Caco-2 (cell line): ENCODE data around the gene SSTR3. TPM values are rescaled to one million over a fixed set of nuclear protein-coding genes. Genes with fewer than 3 reads are reported as not detected.

ENCODE experiments used
- BruUV-seq: library from RNA; stranded (reverse); fragments of 400-500 nt; replicated peaks from 2 replicates; lab custom pipeline; 2021; lab: Mats Ljungman, UMichigan
- CTCF ChIA-PET: fragments of 300-600 bp; sonication (Branson Sonifier 250); formaldehyde crosslinking; loops from one replicate; lab custom pipeline; 2022; ENCODE audit warnings: antibody characterized with exemption; lab: Charles Lee
- POLR2A ChIA-PET: fragments of 300-600 bp; sonication (Branson Sonifier 250); formaldehyde crosslinking; loops from one replicate; lab custom pipeline; 2022; ENCODE audit warnings: antibody characterized with exemption; lab: Charles Lee
- DNase-seq, 2 experiments: peaks; one replicate each; pipeline versions ENCODE4 v3.0.0 to v3.0.0-alpha.2; 2020 to 2022
- H3K27me3 ChIP-seq: replicated peaks from 2 replicates; pipeline ENCODE4 v1.6.0; 2011; ENCODE audit warnings: low read length; ENCODE audit not compliant: control insufficient read depth, insufficient read depth
- H3K36me3 ChIP-seq: 2 replicates; pipeline ENCODE4 v1.5.1; 2011; ENCODE audit warnings: low read length; ENCODE audit not compliant: control insufficient read depth, insufficient read depth
- H3K4me1 ChIP-seq: fragments of 250-450 bp; sonication (Bioruptor Pico); 2 replicates; pipeline ENCODE4 v1.5.1; 2020; ENCODE audit warnings: mild to moderate bottlenecking
- H3K4me3 ChIP-seq: 2 replicates; pipeline ENCODE4 v1.5.1; 2011; ENCODE audit warnings: low read depth, mild to moderate bottlenecking, control low read depth, low read length
- H3K9me3 ChIP-seq: fragments of 250-450 bp; sonication (Bioruptor Pico); 2 replicates; pipeline ENCODE4 v1.5.1; 2020; ENCODE audit warnings: mild to moderate bottlenecking, moderate library complexity
- H3K27ac Mint-ChIP-seq: one replicate; pipeline ENCODE4 v1.8.0; 2022; ENCODE audit warnings: mixed read lengths; ENCODE audit not compliant: unreplicated experiment
- H3K27me3 Mint-ChIP-seq: one replicate; pipeline ENCODE4 v1.8.0; 2022; ENCODE audit warnings: mixed read lengths; ENCODE audit not compliant: insufficient read depth, unreplicated experiment
- H3K36me3 Mint-ChIP-seq: one replicate; pipeline ENCODE4 v1.8.0; 2022; ENCODE audit warnings: mild to moderate bottlenecking, mixed read lengths; ENCODE audit not compliant: insufficient read depth, unreplicated experiment
- H3K4me1 Mint-ChIP-seq: one replicate; pipeline ENCODE4 v1.8.0; 2022; ENCODE audit warnings: low read depth, mixed read lengths; ENCODE audit not compliant: unreplicated experiment
- H3K4me3 Mint-ChIP-seq: one replicate; pipeline ENCODE4 v1.8.0; 2022; ENCODE audit warnings: mild to moderate bottlenecking, moderate library complexity, mixed read lengths; ENCODE audit not compliant: unreplicated experiment
- H3K9me3 Mint-ChIP-seq: one replicate; pipeline ENCODE4 v1.8.0; 2022; ENCODE audit warnings: mixed read lengths; ENCODE audit not compliant: unreplicated experiment
- intact Hi-C: fragments of 100-400 bp; cut with micrococcal nuclease; formaldehyde crosslinking; loops from one replicate; pipeline ENCODE4 v1.10.0; 2022; ENCODE audit not compliant: unreplicated experiment
- total RNA-seq: library from RNA; stranded (reverse); gene quantifications from 2 replicates; pipeline ENCODE4 v1.2.3, GENCODE V29; 2022
- TF ChIP-seq, protein P1 (sequence below), 2 experiments: fragments of 200-600 bp in 1 of 2; IDR thresholded peaks; 1 replicate in 1 of 2; 2 replicates in 1 of 2; pipeline versions ENCODE4 v1.5.1 to v1.8.0; 2011 to 2022; ENCODE audit warnings: antibody characterized with exemption in 1 of 2, control low read depth in 1 of 2, inconsistent platforms in 1 of 2, low read depth in 1 of 2, low read length in 1 of 2, mild to moderate bottlenecking in 1 of 2, moderate library complexity in 1 of 2; ENCODE audit not compliant: insufficient read depth in 1 of 2, severe bottlenecking in 1 of 2, unreplicated experiment in 1 of 2

The SSTR3 gene
- total RNA-seq, 1 experiment from 2014 or later = not detected

- Mint-ChIP-seq H3K4me1 (no peaks in the 10 kb centered on the region), H3K27ac (no peak overlapping the region), H3K4me3 (no peak overlapping the region), H3K9me3 (no peaks in the 10 kb centered on the region), H3K27me3 (no peaks in the 10 kb centered on the region), H3K36me3 (no peaks in the 10 kb centered on the region)
- Histone ChIP-seq H3K9me3 (no peaks in the 10 kb centered on the region), H3K27me3 (no peaks in the 10 kb centered on the region), H3K36me3 (no peaks in the 10 kb centered on the region), H3K4me1 (peaks cover 9% of the 10 kb centered on the region; the same call in 1 of the 2 replicates), H3K4me3 (no peak overlapping the region)
- BruUV-seq = no TSS peak
- intact Hi-C loops = no loop called here
- CTCF ChIA-PET = no interaction called here
- POLR2A ChIA-PET = no interaction called here
- TF ChIP-seq, protein P1, sequence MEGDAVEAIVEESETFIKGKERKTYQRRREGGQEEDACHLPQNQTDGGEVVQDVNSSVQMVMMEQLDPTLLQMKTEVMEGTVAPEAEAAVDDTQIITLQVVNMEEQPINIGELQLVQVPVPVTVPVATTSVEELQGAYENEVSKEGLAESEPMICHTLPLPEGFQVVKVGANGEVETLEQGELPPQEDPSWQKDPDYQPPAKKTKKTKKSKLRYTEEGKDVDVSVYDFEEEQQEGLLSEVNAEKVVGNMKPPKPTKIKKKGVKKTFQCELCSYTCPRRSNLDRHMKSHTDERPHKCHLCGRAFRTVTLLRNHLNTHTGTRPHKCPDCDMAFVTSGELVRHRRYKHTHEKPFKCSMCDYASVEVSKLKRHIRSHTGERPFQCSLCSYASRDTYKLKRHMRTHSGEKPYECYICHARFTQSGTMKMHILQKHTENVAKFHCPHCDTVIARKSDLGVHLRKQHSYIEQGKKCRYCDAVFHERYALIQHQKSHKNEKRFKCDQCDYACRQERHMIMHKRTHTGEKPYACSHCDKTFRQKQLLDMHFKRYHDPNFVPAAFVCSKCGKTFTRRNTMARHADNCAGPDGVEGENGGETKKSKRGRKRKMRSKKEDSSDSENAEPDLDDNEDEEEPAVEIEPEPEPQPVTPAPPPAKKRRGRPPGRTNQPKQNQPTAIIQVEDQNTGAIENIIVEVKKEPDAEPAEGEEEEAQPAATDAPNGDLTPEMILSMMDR (IDR thresholded peaks at IDR 0.05; ENCODE audit: insufficient read depth in 1 of 2, low read depth in 1 of 2, low read length in 1 of 2, severe bottlenecking in 1 of 2, unreplicated experiment in 1 of 2) = no peak
- DNase-seq = peak in 1 of 2 experiments; percentile 33
Observed at GRCh38 chr22:37176464-37177061, 35.7 kb downstream of the SSTR3 start.

- CTCF ChIA-PET = interaction anchor here (0.7 kb wide), 1 partner anchor 293 kb away, joined by 3 read pairs; no protein-coding TSS in a partner anchor
- BruUV-seq = no TSS peak
- Mint-ChIP-seq H3K36me3 (no peaks in the 10 kb centered on the region), H3K4me1 (no peaks in the 10 kb centered on the region), H3K27ac (no peak overlapping the region), H3K27me3 (no peaks in the 10 kb centered on the region), H3K4me3 (no peak overlapping the region), H3K9me3 (no peaks in the 10 kb centered on the region)
- Histone ChIP-seq H3K4me3 (no peak overlapping the region), H3K4me1 (peaks cover 9% of the 10 kb centered on the region; the same call in 1 of the 2 replicates), H3K9me3 (no peaks in the 10 kb centered on the region), H3K27me3 (no peaks in the 10 kb centered on the region), H3K36me3 (no peaks in the 10 kb centered on the region)
- POLR2A ChIA-PET = no interaction called here
- peak in 1 of 2 experiments; percentile 9 for DNase-seq
- intact Hi-C loops = no loop called here
- TF ChIP-seq, protein P1 (IDR thresholded peaks at IDR 0.05; ENCODE audit: insufficient read depth in 1 of 2, low read depth in 1 of 2, low read length in 1 of 2, severe bottlenecking in 1 of 2, unreplicated experiment in 1 of 2) = no peak
Observed at GRCh38 chr22:37175414-37176281, 36.6 kb downstream of the SSTR3 start.

DNA sequence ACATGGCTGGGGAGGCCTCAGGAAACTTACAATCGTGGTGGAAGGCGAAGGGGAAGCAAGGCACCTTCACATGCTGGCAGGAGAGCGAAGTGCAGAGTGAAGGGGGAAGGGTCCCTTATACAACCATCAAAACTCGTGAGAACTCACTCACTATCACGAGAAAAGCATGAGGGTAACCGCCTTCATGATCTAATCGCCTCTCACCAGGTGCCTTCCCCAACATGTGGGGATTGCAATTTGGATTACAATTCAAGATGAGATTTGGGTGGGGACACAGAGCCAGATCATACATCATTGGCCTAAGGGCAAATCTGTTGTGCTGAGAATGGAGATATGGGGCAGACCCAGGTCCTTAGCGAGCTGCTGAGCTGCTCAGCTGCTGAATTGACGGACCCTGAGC, 37.3 kb downstream of the SSTR3 start:
- no peaks in the 10 kb centered on the region for H3K36me3 Mint-ChIP-seq

More for the DNA sequence above, 37.3 kb downstream of the SSTR3 start:
- TF ChIP-seq, protein P1 (IDR thresholded peaks at IDR 0.05; ENCODE audit: insufficient read depth in 1 of 2, low read depth in 1 of 2, low read length in 1 of 2, severe bottlenecking in 1 of 2, unreplicated experiment in 1 of 2) = no peak
- POLR2A ChIA-PET = no interaction called here
- no peaks in the 10 kb centered on the region for H3K9me3 Mint-ChIP-seq
- Histone ChIP-seq H3K4me1 (peaks cover 9% of the 10 kb centered on the region; the same call in 1 of the 2 replicates), H3K27me3 (no peaks in the 10 kb centered on the region), H3K4me3 (no peak overlapping the region), H3K36me3 (no peaks in the 10 kb centered on the region), H3K9me3 (no peaks in the 10 kb centered on the region)
- no peak overlapping the region for H3K4me3 Mint-ChIP-seq
- intact Hi-C loops = no loop called here
- H3K4me1 Mint-ChIP-seq = no peaks in the 10 kb centered on the region
- no peaks in the 10 kb centered on the region for H3K27me3 Mint-ChIP-seq
- H3K27ac Mint-ChIP-seq = no peak overlapping the region
- peak in 1 of 2 experiments; percentile 2 for DNase-seq
- CTCF ChIA-PET = interaction anchor here (0.7 kb wide), 1 partner anchor 293 kb away, joined by 3 read pairs; no protein-coding TSS in a partner anchor
- BruUV-seq = no TSS peak
